MCF 10A (cell line): ENCODE results near the gene SRGAP3. TPM values are rescaled to one million over a fixed set of nuclear protein-coding genes. Genes with fewer than 3 reads are reported as not detected.

Experiments used
- BruUV-seq: library from RNA; stranded (reverse); fragments of 400-500 nt; replicated peaks from 2 replicates; lab custom pipeline; 2021; lab: Mats Ljungman, UMichigan
- CTCF ChIA-PET: fragments of 300-600 bp; sonication (Branson Sonifier 250); formaldehyde crosslinking; extraction: SDS; loops from one replicate; lab custom pipeline; 2021; ENCODE audit warnings: antibody characterized with exemption, inconsistent platforms; lab: Yijun Ruan, JAX
- POLR2A ChIA-PET: fragments of 300-600, 350-650 bp; sonication (Branson Sonifier 250); formaldehyde crosslinking; extraction: SDS; loops from one replicate; lab custom pipeline; 2020; ENCODE audit warnings: antibody characterized with exemption, inconsistent platforms; lab: Yijun Ruan, JAX
- DNase-seq: peaks from one replicate; pipeline ENCODE4 v3.0.0-alpha.2; 2018; ENCODE audit not compliant: unreplicated experiment
- H3K27ac Mint-ChIP-seq: one replicate; pipeline ENCODE4 v1.8.0; 2022; ENCODE audit warnings: mild to moderate bottlenecking, low read depth, mixed read lengths; ENCODE audit not compliant: unreplicated experiment
- H3K27me3 Mint-ChIP-seq: one replicate; pipeline ENCODE4 v1.8.0; 2022; ENCODE audit warnings: mixed read lengths; ENCODE audit not compliant: insufficient read depth, unreplicated experiment
- H3K36me3 Mint-ChIP-seq: one replicate; pipeline ENCODE4 v1.8.0; 2022; ENCODE audit warnings: mild to moderate bottlenecking, moderate library complexity, mixed read lengths; ENCODE audit not compliant: insufficient read depth, unreplicated experiment
- H3K4me1 Mint-ChIP-seq: one replicate; pipeline ENCODE4 v1.8.0; 2022; ENCODE audit warnings: mixed read lengths; ENCODE audit not compliant: insufficient read depth, unreplicated experiment
- H3K4me3 Mint-ChIP-seq: one replicate; pipeline ENCODE4 v1.8.0; 2022; ENCODE audit warnings: mild to moderate bottlenecking, moderate library complexity, mixed read lengths; ENCODE audit not compliant: unreplicated experiment
- H3K9me3 Mint-ChIP-seq: one replicate; pipeline ENCODE4 v1.8.0; 2022; ENCODE audit warnings: mixed read lengths; ENCODE audit not compliant: unreplicated experiment
- intact Hi-C: fragments of 100-400 bp; cut with micrococcal nuclease; formaldehyde crosslinking; loops from 2 replicates; pipeline ENCODE4 v1.14.1; 2022
- total RNA-seq: library from RNA; stranded (reverse); gene quantifications from 2 replicates; pipeline ENCODE4 v1.2.3, GENCODE V29; 2022
- TF ChIP-seq, protein P1 (sequence below): fragments of 200-600 bp; IDR thresholded peaks from one replicate; pipeline ENCODE4 v1.8.0; 2022; ENCODE audit warnings: antibody characterized with exemption, mild to moderate bottlenecking; ENCODE audit not compliant: unreplicated experiment

SRGAP3 gene
- total RNA-seq, 1 experiment from 2014 or later = 19.8 TPM

DNA sequence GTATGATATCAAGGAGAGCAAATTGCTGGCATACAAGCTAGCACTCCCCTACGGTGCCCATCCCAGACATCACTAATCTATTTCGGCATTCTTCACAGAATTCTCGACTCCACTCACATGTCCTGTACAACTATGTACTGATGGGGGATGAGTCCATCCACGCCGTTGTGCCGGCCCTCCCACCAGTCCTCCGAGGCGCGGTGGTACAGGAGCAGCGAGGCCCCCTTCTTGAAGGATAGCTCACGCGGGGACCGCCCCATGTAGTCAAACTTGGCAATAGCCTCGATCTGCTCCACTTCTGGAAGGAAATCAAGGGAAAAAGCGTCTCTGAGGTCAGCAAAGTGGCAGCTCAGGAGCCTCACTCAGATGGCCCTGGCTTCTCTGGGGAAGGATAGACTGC, 255.2 kb downstream of the SRGAP3 start:
- H3K9me3 Mint-ChIP-seq = no peaks in the 10 kb centered on the region
- no peaks in the 10 kb centered on the region for H3K27me3 Mint-ChIP-seq
- no TSS peak for BruUV-seq
- H3K27ac Mint-ChIP-seq = no peak overlapping the region
- H3K4me3 Mint-ChIP-seq = no peak overlapping the region
- intact Hi-C loops = no loop called here
- CTCF ChIA-PET = interaction anchor here (1.2 to 12.7 kb wide), 3 partner anchors 22 to 307 kb away, joined by 6 to 167 read pairs (median 6); partner anchors contain the start of gene SRGAP3
- H3K4me1 Mint-ChIP-seq = no peaks in the 10 kb centered on the region
- DNase-seq = no peak
- H3K36me3 Mint-ChIP-seq = peaks cover 19% of the 10 kb centered on the region
- POLR2A ChIA-PET = no interaction called here
- TF ChIP-seq, protein P1, sequence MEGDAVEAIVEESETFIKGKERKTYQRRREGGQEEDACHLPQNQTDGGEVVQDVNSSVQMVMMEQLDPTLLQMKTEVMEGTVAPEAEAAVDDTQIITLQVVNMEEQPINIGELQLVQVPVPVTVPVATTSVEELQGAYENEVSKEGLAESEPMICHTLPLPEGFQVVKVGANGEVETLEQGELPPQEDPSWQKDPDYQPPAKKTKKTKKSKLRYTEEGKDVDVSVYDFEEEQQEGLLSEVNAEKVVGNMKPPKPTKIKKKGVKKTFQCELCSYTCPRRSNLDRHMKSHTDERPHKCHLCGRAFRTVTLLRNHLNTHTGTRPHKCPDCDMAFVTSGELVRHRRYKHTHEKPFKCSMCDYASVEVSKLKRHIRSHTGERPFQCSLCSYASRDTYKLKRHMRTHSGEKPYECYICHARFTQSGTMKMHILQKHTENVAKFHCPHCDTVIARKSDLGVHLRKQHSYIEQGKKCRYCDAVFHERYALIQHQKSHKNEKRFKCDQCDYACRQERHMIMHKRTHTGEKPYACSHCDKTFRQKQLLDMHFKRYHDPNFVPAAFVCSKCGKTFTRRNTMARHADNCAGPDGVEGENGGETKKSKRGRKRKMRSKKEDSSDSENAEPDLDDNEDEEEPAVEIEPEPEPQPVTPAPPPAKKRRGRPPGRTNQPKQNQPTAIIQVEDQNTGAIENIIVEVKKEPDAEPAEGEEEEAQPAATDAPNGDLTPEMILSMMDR = no peak

- TF ChIP-seq, protein P1 = no peak
- intact Hi-C loops = no loop called here
- H3K4me3 Mint-ChIP-seq = no peak overlapping the region
- H3K36me3 Mint-ChIP-seq = peaks cover 22% of the 10 kb centered on the region
- ChIA-PET POLR2A (no interaction called here), CTCF (interaction anchor here (0.6 to 12.7 kb wide), 6 partner anchors 17 to 1392 kb away, joined by 3 to 167 read pairs (median 4); partner anchors contain the start of gene SRGAP3)
- no peaks in the 10 kb centered on the region for H3K9me3 Mint-ChIP-seq
- H3K27me3 Mint-ChIP-seq = no peaks in the 10 kb centered on the region
- no peak for DNase-seq
- H3K27ac Mint-ChIP-seq = no peak overlapping the region
- H3K4me1 Mint-ChIP-seq = no peaks in the 10 kb centered on the region
- BruUV-seq = no TSS peak
Measured at GRCh38 chr3:8993331-8993730, 256.1 kb downstream of the SRGAP3 start.

GRCh38 chr3:8992854-8993253, 256.6 kb downstream of the SRGAP3 start:
- intact Hi-C loops = no loop called here
- TF ChIP-seq, protein P1 = no peak
- H3K36me3 Mint-ChIP-seq = peaks cover 22% of the 10 kb centered on the region
- ChIA-PET POLR2A (no interaction called here), CTCF (interaction anchor here (1.1 to 12.7 kb wide), 2 partner anchors 21 to 309 kb away, joined by 5 to 167 read pairs; no protein-coding TSS in a partner anchor)
- no TSS peak for BruUV-seq
- H3K27me3 Mint-ChIP-seq = no peaks in the 10 kb centered on the region
- no peaks in the 10 kb centered on the region for H3K9me3 Mint-ChIP-seq
- no peak for DNase-seq
- H3K27ac Mint-ChIP-seq = no peak overlapping the region
- H3K4me3 Mint-ChIP-seq = no peak overlapping the region
- H3K4me1 Mint-ChIP-seq = no peaks in the 10 kb centered on the region

DNA sequence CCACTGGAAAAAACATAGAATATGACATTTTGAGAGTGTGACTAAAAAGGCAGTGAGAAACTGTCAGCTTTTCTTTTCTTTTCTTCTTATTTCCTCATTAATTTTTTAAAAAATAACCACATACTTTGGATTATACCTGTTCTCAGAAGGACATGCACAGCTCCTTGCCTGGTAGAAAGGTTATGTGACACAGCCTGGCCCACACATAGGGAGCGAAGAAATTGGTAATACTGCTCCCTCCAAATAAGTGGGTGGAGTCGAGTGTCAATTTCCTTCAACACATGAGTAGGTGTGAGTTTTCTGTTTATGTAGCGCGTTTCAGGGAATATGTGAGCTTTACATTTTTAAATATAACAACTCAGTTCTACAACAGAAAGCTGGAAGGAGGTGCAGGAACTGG, 257.2 kb downstream of the SRGAP3 start:
- H3K4me1 Mint-ChIP-seq = no peaks in the 10 kb centered on the region
- TF ChIP-seq, protein P1 = no peak
- peaks cover 22% of the 10 kb centered on the region for H3K36me3 Mint-ChIP-seq
- no TSS peak for BruUV-seq
- POLR2A ChIA-PET = no interaction called here
- intact Hi-C loops = no loop called here
- H3K27me3 Mint-ChIP-seq = no peaks in the 10 kb centered on the region
- H3K27ac Mint-ChIP-seq = no peak overlapping the region
- H3K9me3 Mint-ChIP-seq = no peaks in the 10 kb centered on the region
- no peak for DNase-seq
- H3K4me3 Mint-ChIP-seq = no peak overlapping the region
- CTCF ChIA-PET = interaction anchor here (1.1 to 12.7 kb wide), 2 partner anchors 21 to 310 kb away, joined by 5 to 167 read pairs; no protein-coding TSS in a partner anchor
